ENCODE data around the gene CAMK4.
A peak's percentile ranks its signal among the peaks of the same experiment; 100 is the strongest.

CAMK4 gene

DNA sequence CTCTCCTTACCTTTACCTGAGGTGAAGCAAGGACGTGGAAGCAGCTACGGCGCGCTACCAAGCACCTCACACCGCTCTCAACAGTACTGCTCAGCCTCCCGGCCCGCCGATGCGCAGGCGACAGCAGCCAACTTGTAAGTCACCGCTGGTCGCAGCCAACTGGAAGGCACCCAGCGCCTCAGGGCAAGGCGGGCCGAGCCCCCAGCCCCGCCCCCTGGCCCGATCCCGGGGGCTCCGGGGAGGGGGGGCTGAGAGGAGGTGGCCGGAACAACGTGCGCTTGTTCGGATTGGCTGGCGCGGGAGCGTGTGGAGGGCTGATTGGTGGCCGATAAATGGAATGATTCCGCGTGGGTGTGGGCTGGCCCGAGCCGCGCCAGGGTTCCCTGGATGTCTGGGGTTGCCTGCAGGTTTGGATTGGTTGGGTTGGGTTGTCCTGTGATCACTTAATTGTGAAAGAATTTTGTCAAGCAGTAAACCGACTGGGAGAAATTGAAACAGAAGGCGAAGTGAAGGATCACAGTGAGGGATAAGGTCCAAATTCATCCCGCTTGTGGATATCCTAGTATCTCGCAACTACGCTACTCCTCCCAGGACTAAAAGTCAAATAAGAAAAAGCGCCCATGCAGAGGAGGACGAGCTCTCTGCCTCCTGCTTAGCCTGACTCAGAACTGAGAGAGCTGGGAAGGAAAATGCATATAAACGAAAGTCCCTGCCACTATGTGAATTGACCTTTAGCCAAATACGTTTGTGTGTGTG, 288.4 kb downstream of the CAMK4 start, which contains the start of gene STARD4 (continued):
- TF ChIP-seq, protein P1, sequence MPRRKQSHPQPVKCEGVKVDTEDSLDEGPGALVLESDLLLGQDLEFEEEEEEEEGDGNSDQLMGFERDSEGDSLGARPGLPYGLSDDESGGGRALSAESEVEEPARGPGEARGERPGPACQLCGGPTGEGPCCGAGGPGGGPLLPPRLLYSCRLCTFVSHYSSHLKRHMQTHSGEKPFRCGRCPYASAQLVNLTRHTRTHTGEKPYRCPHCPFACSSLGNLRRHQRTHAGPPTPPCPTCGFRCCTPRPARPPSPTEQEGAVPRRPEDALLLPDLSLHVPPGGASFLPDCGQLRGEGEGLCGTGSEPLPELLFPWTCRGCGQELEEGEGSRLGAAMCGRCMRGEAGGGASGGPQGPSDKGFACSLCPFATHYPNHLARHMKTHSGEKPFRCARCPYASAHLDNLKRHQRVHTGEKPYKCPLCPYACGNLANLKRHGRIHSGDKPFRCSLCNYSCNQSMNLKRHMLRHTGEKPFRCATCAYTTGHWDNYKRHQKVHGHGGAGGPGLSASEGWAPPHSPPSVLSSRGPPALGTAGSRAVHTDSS (tag by site-specific recombination; IDR thresholded peaks at IDR 0.05) = no peak
- TF ChIP-seq, protein P2, sequence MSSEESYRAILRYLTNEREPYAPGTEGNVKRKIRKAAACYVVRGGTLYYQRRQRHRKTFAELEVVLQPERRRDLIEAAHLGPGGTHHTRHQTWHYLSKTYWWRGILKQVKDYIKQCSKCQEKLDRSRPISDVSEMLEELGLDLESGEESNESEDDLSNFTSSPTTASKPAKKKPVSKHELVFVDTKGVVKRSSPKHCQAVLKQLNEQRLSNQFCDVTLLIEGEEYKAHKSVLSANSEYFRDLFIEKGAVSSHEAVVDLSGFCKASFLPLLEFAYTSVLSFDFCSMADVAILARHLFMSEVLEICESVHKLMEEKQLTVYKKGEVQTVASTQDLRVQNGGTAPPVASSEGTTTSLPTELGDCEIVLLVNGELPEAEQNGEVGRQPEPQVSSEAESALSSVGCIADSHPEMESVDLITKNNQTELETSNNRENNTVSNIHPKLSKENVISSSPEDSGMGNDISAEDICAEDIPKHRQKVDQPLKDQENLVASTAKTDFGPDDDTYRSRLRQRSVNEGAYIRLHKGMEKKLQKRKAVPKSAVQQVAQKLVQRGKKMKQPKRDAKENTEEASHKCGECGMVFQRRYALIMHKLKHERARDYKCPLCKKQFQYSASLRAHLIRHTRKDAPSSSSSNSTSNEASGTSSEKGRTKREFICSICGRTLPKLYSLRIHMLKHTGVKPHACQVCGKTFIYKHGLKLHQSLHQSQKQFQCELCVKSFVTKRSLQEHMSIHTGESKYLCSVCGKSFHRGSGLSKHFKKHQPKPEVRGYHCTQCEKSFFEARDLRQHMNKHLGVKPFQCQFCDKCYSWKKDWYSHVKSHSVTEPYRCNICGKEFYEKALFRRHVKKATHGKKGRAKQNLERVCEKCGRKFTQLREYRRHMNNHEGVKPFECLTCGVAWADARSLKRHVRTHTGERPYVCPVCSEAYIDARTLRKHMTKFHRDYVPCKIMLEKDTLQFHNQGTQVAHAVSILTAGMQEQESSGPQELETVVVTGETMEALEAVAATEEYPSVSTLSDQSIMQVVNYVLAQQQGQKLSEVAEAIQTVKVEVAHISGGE (tag by site-specific recombination; conservative IDR thresholded peaks at IDR 0.05; ENCODE audit: low read depth) = no peak
- TF ChIP-seq ZNF791 (tag by site-specific recombination; IDR thresholded peaks at IDR 0.05) = no peak
- TF ChIP-seq ZNF138 (tag by site-specific recombination; IDR thresholded peaks at IDR 0.05; ENCODE audit: borderline replicate concordance) = no peak
- TF ChIP-seq IKZF3 (tag by site-specific recombination; IDR thresholded peaks at IDR 0.05) = peak; percentile 66; the same call in 1 of the 2 replicates
- peak; percentile 97 for TF ChIP-seq KLF1 (tag by site-specific recombination; IDR thresholded peaks at IDR 0.05)
- TF ChIP-seq ZNF747 (tag by site-specific recombination; IDR thresholded peaks at IDR 0.05) = no peak
- TF ChIP-seq, protein P3, sequence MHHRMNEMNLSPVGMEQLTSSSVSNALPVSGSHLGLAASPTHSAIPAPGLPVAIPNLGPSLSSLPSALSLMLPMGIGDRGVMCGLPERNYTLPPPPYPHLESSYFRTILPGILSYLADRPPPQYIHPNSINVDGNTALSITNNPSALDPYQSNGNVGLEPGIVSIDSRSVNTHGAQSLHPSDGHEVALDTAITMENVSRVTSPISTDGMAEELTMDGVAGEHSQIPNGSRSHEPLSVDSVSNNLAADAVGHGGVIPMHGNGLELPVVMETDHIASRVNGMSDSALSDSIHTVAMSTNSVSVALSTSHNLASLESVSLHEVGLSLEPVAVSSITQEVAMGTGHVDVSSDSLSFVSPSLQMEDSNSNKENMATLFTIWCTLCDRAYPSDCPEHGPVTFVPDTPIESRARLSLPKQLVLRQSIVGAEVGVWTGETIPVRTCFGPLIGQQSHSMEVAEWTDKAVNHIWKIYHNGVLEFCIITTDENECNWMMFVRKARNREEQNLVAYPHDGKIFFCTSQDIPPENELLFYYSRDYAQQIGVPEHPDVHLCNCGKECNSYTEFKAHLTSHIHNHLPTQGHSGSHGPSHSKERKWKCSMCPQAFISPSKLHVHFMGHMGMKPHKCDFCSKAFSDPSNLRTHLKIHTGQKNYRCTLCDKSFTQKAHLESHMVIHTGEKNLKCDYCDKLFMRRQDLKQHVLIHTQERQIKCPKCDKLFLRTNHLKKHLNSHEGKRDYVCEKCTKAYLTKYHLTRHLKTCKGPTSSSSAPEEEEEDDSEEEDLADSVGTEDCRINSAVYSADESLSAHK (tag by site-specific recombination; IDR thresholded peaks at IDR 0.05) = peak; percentile 31
- no peak for TF ChIP-seq BCL11A (tag by site-specific recombination; IDR thresholded peaks at IDR 0.05; ENCODE audit: low read depth)
- TF ChIP-seq ZNF501 (tag by site-specific recombination; IDR thresholded peaks at IDR 0.05) = 0 out of 2 replicates have a peak, but pooled peaks have one; percentile 17
- peak; percentile 99 for TF ChIP-seq KLF9 (tag by site-specific recombination; IDR thresholded peaks at IDR 0.05; ENCODE audit: low read depth)
- TF ChIP-seq ZBTB7A (tag by site-specific recombination; IDR thresholded peaks at IDR 0.05; ENCODE audit: low read depth) = no peak; the same call in 1 of the 2 replicates
- peak; percentile 87 for TF ChIP-seq SP7 (tag by site-specific recombination; IDR thresholded peaks at IDR 0.05)
- TF ChIP-seq, protein P4, sequence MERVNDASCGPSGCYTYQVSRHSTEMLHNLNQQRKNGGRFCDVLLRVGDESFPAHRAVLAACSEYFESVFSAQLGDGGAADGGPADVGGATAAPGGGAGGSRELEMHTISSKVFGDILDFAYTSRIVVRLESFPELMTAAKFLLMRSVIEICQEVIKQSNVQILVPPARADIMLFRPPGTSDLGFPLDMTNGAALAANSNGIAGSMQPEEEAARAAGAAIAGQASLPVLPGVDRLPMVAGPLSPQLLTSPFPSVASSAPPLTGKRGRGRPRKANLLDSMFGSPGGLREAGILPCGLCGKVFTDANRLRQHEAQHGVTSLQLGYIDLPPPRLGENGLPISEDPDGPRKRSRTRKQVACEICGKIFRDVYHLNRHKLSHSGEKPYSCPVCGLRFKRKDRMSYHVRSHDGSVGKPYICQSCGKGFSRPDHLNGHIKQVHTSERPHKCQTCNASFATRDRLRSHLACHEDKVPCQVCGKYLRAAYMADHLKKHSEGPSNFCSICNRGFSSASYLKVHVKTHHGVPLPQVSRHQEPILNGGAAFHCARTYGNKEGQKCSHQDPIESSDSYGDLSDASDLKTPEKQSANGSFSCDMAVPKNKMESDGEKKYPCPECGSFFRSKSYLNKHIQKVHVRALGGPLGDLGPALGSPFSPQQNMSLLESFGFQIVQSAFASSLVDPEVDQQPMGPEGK (tag by site-specific recombination; IDR thresholded peaks at IDR 0.05) = peak; percentile 100
- peak; percentile 84 for TF ChIP-seq ZSCAN30 (tag by site-specific recombination; IDR thresholded peaks at IDR 0.05)
- TF ChIP-seq HOXA7 (CRISPR knock-in tag; IDR thresholded peaks at IDR 0.05; ENCODE audit: borderline replicate concordance) = no peak
- TF ChIP-seq ZNF341 (tag by site-specific recombination; IDR thresholded peaks at IDR 0.05; ENCODE audit: low read depth) = no peak; the same call in 1 of the 2 replicates
- TF ChIP-seq ZNF76 (tag by site-specific recombination; IDR thresholded peaks at IDR 0.05; ENCODE audit: borderline replicate concordance, low read depth) = peak; percentile 65
- TF ChIP-seq, protein P5, sequence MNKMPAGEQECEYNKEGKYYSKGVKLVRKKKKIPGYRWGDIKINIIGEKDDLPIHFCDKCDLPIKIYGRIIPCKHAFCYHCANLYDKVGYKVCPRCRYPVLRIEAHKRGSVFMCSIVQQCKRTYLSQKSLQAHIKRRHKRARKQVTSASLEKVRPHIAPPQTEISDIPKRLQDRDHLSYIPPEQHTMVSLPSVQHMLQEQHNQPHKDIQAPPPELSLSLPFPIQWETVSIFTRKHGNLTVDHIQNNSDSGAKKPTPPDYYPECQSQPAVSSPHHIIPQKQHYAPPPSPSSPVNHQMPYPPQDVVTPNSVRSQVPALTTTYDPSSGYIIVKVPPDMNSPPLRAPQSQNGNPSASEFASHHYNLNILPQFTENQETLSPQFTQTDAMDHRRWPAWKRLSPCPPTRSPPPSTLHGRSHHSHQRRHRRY (tag by site-specific recombination; IDR thresholded peaks at IDR 0.05) = no peak
- TF ChIP-seq ZNF354C (tag by site-specific recombination; IDR thresholded peaks at IDR 0.05; ENCODE audit: borderline replicate concordance, low read depth) = no peak
- no peak for TF ChIP-seq ZNF571 (tag by site-specific recombination; IDR thresholded peaks at IDR 0.05)
- TF ChIP-seq, protein P6, sequence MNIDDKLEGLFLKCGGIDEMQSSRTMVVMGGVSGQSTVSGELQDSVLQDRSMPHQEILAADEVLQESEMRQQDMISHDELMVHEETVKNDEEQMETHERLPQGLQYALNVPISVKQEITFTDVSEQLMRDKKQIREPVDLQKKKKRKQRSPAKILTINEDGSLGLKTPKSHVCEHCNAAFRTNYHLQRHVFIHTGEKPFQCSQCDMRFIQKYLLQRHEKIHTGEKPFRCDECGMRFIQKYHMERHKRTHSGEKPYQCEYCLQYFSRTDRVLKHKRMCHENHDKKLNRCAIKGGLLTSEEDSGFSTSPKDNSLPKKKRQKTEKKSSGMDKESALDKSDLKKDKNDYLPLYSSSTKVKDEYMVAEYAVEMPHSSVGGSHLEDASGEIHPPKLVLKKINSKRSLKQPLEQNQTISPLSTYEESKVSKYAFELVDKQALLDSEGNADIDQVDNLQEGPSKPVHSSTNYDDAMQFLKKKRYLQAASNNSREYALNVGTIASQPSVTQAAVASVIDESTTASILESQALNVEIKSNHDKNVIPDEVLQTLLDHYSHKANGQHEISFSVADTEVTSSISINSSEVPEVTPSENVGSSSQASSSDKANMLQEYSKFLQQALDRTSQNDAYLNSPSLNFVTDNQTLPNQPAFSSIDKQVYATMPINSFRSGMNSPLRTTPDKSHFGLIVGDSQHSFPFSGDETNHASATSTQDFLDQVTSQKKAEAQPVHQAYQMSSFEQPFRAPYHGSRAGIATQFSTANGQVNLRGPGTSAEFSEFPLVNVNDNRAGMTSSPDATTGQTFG (tag by site-specific recombination; IDR thresholded peaks at IDR 0.05; ENCODE audit: borderline replicate concordance) = no peak
- peak; percentile 88 for TF ChIP-seq ZEB2 (tag by site-specific recombination; IDR thresholded peaks at IDR 0.05)
- no peak for TF ChIP-seq ZNF214 (tag by site-specific recombination; IDR thresholded peaks at IDR 0.05; ENCODE audit: borderline replicate concordance)
- TF ChIP-seq ZNF544 (tag by site-specific recombination; IDR thresholded peaks at IDR 0.05) = no peak
- no peak for TF ChIP-seq ZNF404 (tag by site-specific recombination; IDR thresholded peaks at IDR 0.05)

Measured in HEK293 (cell line).